Osteoblast (primary cell): ENCODE measurements around the gene RPL13A. TPM values are rescaled to one million over a fixed set of nuclear protein-coding genes. Genes with fewer than 3 reads are reported as not detected.

Experiments
- DNase-seq: peaks from one replicate; pipeline ENCODE4 v3.0.0; 2011; ENCODE audit warnings: low spot score, mixed read lengths; ENCODE audit not compliant: insufficient read length; ENCODE audit errors: missing footprints
- H2AFZ ChIP-seq: 2 replicates; pipeline ENCODE4 v1.6.0; 2011; ENCODE audit warnings: mild to moderate bottlenecking, low read length
- H3K27ac ChIP-seq: 2 replicates; pipeline ENCODE4 v1.5.1; 2011; ENCODE audit warnings: mild to moderate bottlenecking, low read depth, low read length, moderate library complexity
- H3K27me3 ChIP-seq: 2 replicates; pipeline ENCODE4 v1.6.0; 2012; ENCODE audit warnings: mild to moderate bottlenecking, control low read depth, inconsistent platforms, low read length, moderate library complexity; ENCODE audit not compliant: insufficient read depth
- H3K36me3 ChIP-seq: 2 replicates; pipeline ENCODE4 v1.5.1; 2011; ENCODE audit warnings: mild to moderate bottlenecking, low read length, control low read depth, moderate library complexity; ENCODE audit not compliant: insufficient read depth
- H3K4me1 ChIP-seq: 2 replicates; pipeline ENCODE4 v1.5.1; 2011; ENCODE audit warnings: mild to moderate bottlenecking, low read length, control low read depth, moderate library complexity; ENCODE audit not compliant: insufficient read depth
- H3K4me2 ChIP-seq: 2 replicates; pipeline ENCODE4 v1.6.0; 2011; ENCODE audit warnings: mild to moderate bottlenecking, low read length; ENCODE audit not compliant: insufficient read depth
- H3K4me3 ChIP-seq: fragments of 200-600 bp; sonication (generic); 3 replicates; pipeline ENCODE4 v1.5.1; 2012; ENCODE audit warnings: mild to moderate bottlenecking, low read length, inconsistent platforms; ENCODE audit not compliant: insufficient read depth
- H3K79me2 ChIP-seq: 2 replicates; pipeline ENCODE4 v1.6.0; 2012; ENCODE audit warnings: mild to moderate bottlenecking, low read length, control low read depth, inconsistent platforms; ENCODE audit not compliant: insufficient read depth
- H3K9me3 ChIP-seq: 2 replicates; pipeline ENCODE4 v1.5.1; 2011; ENCODE audit warnings: low read depth, low read length, control low read depth
- H4K20me1 ChIP-seq: 2 replicates; pipeline ENCODE4 v1.6.0; 2012; ENCODE audit warnings: mild to moderate bottlenecking, low read length, control low read depth; ENCODE audit not compliant: insufficient read depth
- total RNA-seq: library from RNA; depleted of rRNA; stranded (reverse); fragments of >200 nt; gene quantifications from 2 replicates; pipeline ENCODE4 v1.2.3, GENCODE V29; 2012
- TF ChIP-seq, protein P1 (sequence below): IDR thresholded peaks from 2 replicates; pipeline ENCODE4 v1.5.1; 2011; ENCODE audit warnings: mild to moderate bottlenecking, low read depth, low read length, moderate library complexity; ENCODE audit errors: extremely low read depth

The RPL13A gene
- total RNA-seq, 1 donor: 2,185 TPM

DNA sequence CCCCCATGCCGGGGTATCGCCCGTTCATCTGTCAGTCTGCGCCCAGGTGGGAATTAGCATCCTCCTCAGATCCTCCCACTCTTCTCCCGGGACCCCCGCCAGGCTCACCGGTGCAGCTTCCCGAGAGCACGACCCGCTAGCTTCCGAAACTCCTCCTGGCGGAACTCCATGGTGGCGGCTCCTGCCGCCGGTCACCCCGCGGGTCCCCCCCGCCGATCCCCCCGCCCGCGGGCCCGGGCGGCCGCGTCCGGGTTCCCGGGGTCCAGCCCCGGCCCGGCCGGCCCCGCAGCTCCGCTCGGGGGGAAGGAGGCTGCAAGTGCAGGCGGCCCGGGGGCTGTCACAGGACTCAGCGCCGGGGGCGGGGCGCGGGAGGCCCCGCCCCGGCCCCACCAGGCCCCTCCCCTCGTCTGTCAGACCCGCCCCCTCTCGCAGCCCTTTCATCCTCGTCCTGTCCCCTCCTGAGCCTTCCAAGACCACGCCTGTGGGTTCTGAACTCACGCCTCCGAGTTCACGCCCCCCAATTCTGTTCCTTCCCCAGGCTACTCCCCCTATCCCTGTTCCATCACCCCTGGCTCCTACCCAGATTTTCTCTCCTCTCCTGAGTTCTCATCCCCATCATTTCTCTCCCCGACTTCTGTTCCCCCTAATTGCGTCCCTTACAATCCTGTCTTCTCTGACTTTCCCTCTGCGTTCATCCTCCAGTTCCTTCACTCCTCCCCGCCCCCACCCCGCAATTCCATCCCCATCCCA is 46.0 kb upstream of the RPL13A start, which contains the start of gene SLC17A7:
Gene SLC17A7, minus strand, starts transcription at position 318 of the 750 bp plus-strand sequence. Its CDS starts 148 bp downstream, at position 170.
- Histone ChIP-seq H3K79me2 (no peaks in the 10 kb centered on the region), H3K36me3 (no peaks in the 10 kb centered on the region), H4K20me1 (no peaks in the 10 kb centered on the region), H3K27ac (no peak within 1 kb of the TSS), H2AFZ (peak within 1 kb of the TSS; percentile 46), H3K4me3 (peak within 1 kb of the TSS; percentile 76), H3K4me1 (peaks cover 10% of the 10 kb centered on the region), H3K27me3 (peaks cover 57% of the 10 kb centered on the region), H3K9me3 (no peaks in the 10 kb centered on the region), H3K4me2 (peak within 1 kb of the TSS; percentile 94)
- peak; percentile 93 for DNase-seq
- TF ChIP-seq, protein P1, sequence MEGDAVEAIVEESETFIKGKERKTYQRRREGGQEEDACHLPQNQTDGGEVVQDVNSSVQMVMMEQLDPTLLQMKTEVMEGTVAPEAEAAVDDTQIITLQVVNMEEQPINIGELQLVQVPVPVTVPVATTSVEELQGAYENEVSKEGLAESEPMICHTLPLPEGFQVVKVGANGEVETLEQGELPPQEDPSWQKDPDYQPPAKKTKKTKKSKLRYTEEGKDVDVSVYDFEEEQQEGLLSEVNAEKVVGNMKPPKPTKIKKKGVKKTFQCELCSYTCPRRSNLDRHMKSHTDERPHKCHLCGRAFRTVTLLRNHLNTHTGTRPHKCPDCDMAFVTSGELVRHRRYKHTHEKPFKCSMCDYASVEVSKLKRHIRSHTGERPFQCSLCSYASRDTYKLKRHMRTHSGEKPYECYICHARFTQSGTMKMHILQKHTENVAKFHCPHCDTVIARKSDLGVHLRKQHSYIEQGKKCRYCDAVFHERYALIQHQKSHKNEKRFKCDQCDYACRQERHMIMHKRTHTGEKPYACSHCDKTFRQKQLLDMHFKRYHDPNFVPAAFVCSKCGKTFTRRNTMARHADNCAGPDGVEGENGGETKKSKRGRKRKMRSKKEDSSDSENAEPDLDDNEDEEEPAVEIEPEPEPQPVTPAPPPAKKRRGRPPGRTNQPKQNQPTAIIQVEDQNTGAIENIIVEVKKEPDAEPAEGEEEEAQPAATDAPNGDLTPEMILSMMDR: no peak

DNA sequence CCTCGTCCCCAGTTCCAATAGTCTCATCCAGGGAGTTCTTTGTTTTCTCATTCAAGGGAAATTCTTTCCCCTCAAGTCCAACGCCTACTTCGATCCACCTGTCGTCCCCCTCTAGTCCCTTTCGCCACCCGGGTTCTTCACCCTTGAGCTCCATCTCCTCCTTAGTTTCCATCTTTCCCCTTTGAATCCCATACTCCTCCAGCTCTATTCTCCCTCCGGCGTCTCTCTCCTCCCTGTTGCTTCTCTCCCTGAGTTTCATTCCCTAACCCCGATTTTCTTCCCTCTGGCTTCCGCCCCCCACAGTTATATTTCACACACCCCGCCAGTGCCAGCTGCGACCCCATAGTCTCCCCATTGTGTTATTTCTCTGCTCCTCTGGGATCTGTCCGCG is 45.5 kb upstream of the RPL13A start:
- peak overlapping the region; percentile 76 for H3K4me3 ChIP-seq
- peaks cover 10% of the 10 kb centered on the region for H3K4me1 ChIP-seq
- no peaks in the 10 kb centered on the region for H3K36me3 ChIP-seq
- no peaks in the 10 kb centered on the region for H3K9me3 ChIP-seq
- no peak overlapping the region for H3K27ac ChIP-seq
- no peaks in the 10 kb centered on the region for H3K79me2 ChIP-seq
- H2AFZ ChIP-seq: no peak overlapping the region
- DNase-seq: peak; percentile 87
- H4K20me1 ChIP-seq: no peaks in the 10 kb centered on the region
- peak overlapping the region; percentile 94 for H3K4me2 ChIP-seq
- H3K27me3 ChIP-seq: peaks cover 51% of the 10 kb centered on the region
- TF ChIP-seq, protein P1: no peak

GRCh38 chr19:49442354-49442753 is 45.1 kb upstream of the RPL13A start:
- Histone ChIP-seq H3K4me1 (peaks cover 10% of the 10 kb centered on the region), H3K79me2 (no peaks in the 10 kb centered on the region), H2AFZ (peak overlapping the region; percentile 46), H4K20me1 (no peaks in the 10 kb centered on the region), H3K36me3 (no peaks in the 10 kb centered on the region), H3K9me3 (no peaks in the 10 kb centered on the region), H3K4me3 (peak overlapping the region; percentile 76), H3K27me3 (peaks cover 49% of the 10 kb centered on the region), H3K27ac (no peak overlapping the region), H3K4me2 (peak overlapping the region; percentile 94)
- TF ChIP-seq, protein P1: no peak
- DNase-seq: peak; percentile 88

GRCh38 chr19:49442771-49443365 is 44.5 kb upstream of the RPL13A start:
- Histone ChIP-seq H4K20me1 (no peaks in the 10 kb centered on the region), H3K4me3 (peak overlapping the region; percentile 76), H3K79me2 (no peaks in the 10 kb centered on the region), H3K4me2 (peak overlapping the region; percentile 94), H3K36me3 (no peaks in the 10 kb centered on the region), H3K9me3 (no peaks in the 10 kb centered on the region), H3K4me1 (peaks cover 10% of the 10 kb centered on the region), H3K27ac (no peak overlapping the region), H2AFZ (peak overlapping the region; percentile 92), H3K27me3 (peaks cover 44% of the 10 kb centered on the region)
- TF ChIP-seq, protein P1: no peak
- peak; percentile 99 for DNase-seq
